Endothelial cell of umbilical vein (primary cell): ENCODE measurements around the gene HOXA11. TPM values are rescaled to one million over a fixed set of nuclear protein-coding genes. Genes with fewer than 3 reads are reported as not detected.

Experiments
- BruUV-seq: library from RNA; stranded (reverse); fragments of 400-500 nt; replicated peaks from 2 replicates; lab custom pipeline; 2021; lab: Mats Ljungman, UMichigan
- CTCF ChIA-PET: fragments of 300-600, 350-600 bp; sonication (Branson Sonifier 250); formaldehyde crosslinking; loops from one replicate; lab custom pipeline; 2021; ENCODE audit warnings: antibody characterized with exemption, inconsistent platforms; lab: Charles Lee
- POLR2A ChIA-PET: fragments of 300-600, 350-600 bp; sonication (Branson Sonifier 250); formaldehyde crosslinking; loops from one replicate; lab custom pipeline; 2021; ENCODE audit warnings: antibody characterized with exemption, inconsistent platforms; lab: Charles Lee
- DNase-seq: peaks from one replicate; pipeline ENCODE4 v3.0.0-alpha.2; 2011; ENCODE audit warnings: low read depth, low spot score
- FAIRE-seq: peaks from 2 replicates; lab custom pipeline; 2011; peaks lifted over from hg19 to GRCh38; lab: Jason Lieb, UNC
- H2AFZ ChIP-seq: 2 replicates; pipeline ENCODE4 v1.6.0; 2012; ENCODE audit warnings: low read depth, low read length, control low read depth, inconsistent platforms
- H3K27ac ChIP-seq: 2 replicates; pipeline ENCODE4 v1.5.1; 2011; ENCODE audit warnings: low read depth, mild to moderate bottlenecking, control low read depth, low read length, moderate library complexity; ENCODE audit not compliant: insufficient read depth
- H3K27me3 ChIP-seq, 2 experiments: 2 replicates each; pipeline versions ENCODE4 v1.6.0 to v1.6.1; 2011; ENCODE audit warnings: low read length in 2 of 2, mixed read lengths in 1 of 2; ENCODE audit not compliant: control insufficient read depth in 2 of 2, insufficient read depth in 2 of 2
- H3K36me3 ChIP-seq, 2 experiments: 2 replicates in 1 of 2; 3 replicates in 1 of 2; pipeline ENCODE4 v1.5.1; 2011; ENCODE audit warnings: low read length in 2 of 2, mild to moderate bottlenecking in 1 of 2, moderate library complexity in 1 of 2; ENCODE audit not compliant: control insufficient read depth in 2 of 2, insufficient read depth in 2 of 2; ENCODE audit errors: extremely low read depth in 1 of 2
- H3K4me1 ChIP-seq: 3 replicates; pipeline ENCODE4 v1.5.1; 2011; ENCODE audit warnings: mild to moderate bottlenecking, low read length; ENCODE audit not compliant: control insufficient read depth, insufficient read depth; ENCODE audit errors: extremely low read depth
- H3K4me2 ChIP-seq: 2 replicates; pipeline ENCODE4 v1.6.1; 2011; ENCODE audit warnings: low read length, control low read depth, mixed read lengths; ENCODE audit not compliant: insufficient read depth
- H3K4me3 ChIP-seq, 3 experiments: fragments of 200-600 bp in 1 of 3; sonication (generic), shearing (Covaris generic) in 1 of 3; replicated peaks in 1 of 3; 2 replicates each; pipeline ENCODE4 v1.5.1; 2011 to 2016; ENCODE audit warnings: control low read depth in 3 of 3, low read length in 3 of 3, mild to moderate bottlenecking in 2 of 3, inconsistent platforms in 1 of 3, low read depth in 1 of 3, moderate library complexity in 1 of 3; ENCODE audit not compliant: insufficient read depth in 1 of 3
- H3K79me2 ChIP-seq: 2 replicates; pipeline ENCODE4 v1.6.0; 2012; ENCODE audit warnings: low read length, inconsistent platforms; ENCODE audit not compliant: control insufficient read depth, insufficient read depth
- H3K9ac ChIP-seq: replicated peaks from 2 replicates; pipeline ENCODE3; 2011; ENCODE audit warnings: low read length, control low read depth; ENCODE audit not compliant: insufficient read depth; ENCODE audit errors: extremely low read depth
- H3K9me1 ChIP-seq: replicated peaks from 3 replicates; pipeline ENCODE4 v1.6.0; 2011; ENCODE audit warnings: mild to moderate bottlenecking, low read length; ENCODE audit not compliant: control insufficient read depth, insufficient read depth; ENCODE audit errors: extremely low read depth
- H3K9me3 ChIP-seq: replicated peaks from 2 replicates; pipeline ENCODE4 v1.5.1; 2012; ENCODE audit warnings: low read length, inconsistent platforms; ENCODE audit not compliant: control insufficient read depth, insufficient read depth
- H4K20me1 ChIP-seq: replicated peaks from 2 replicates; pipeline ENCODE3; 2011; ENCODE audit warnings: mild to moderate bottlenecking, low read length; ENCODE audit not compliant: control insufficient read depth, insufficient read depth; ENCODE audit errors: extremely low read depth
- EZH2 ChIP-seq: IDR thresholded peaks from 2 replicates; pipeline ENCODE4 v1.6.1; 2012; ENCODE audit warnings: borderline replicate concordance, low read depth, mild to moderate bottlenecking, moderate library complexity, low read length, inconsistent platforms; ENCODE audit not compliant: severe bottlenecking
- FOS ChIP-seq: IDR thresholded peaks from 2 replicates; pipeline ENCODE4 v1.6.1; 2011; ENCODE audit warnings: mild to moderate bottlenecking, low read length, moderate library complexity, borderline replicate concordance; ENCODE audit not compliant: insufficient read depth
- GATA2 ChIP-seq: IDR thresholded peaks from 2 replicates; pipeline ENCODE4 v1.7.0; 2011; ENCODE audit warnings: low read depth, mild to moderate bottlenecking, moderate library complexity, mixed read lengths, low read length; ENCODE audit not compliant: insufficient read length, insufficient read depth
- MAX ChIP-seq: IDR thresholded peaks from 2 replicates; pipeline ENCODE4 v1.6.1; 2011; ENCODE audit not compliant: insufficient read depth, insufficient read length
- MYC ChIP-seq: IDR thresholded peaks from one replicate; pipeline ENCODE4 v1.6.1; 2011; ENCODE audit warnings: mild to moderate bottlenecking, low read depth, low read length
- POLR2A ChIP-seq: IDR thresholded peaks from 2 replicates; pipeline ENCODE4 v1.6.1; 2012; ENCODE audit warnings: low read depth, mild to moderate bottlenecking, control low read depth, low read length
- POLR2AphosphoS5 ChIP-seq: IDR thresholded peaks from 2 replicates; pipeline ENCODE4 v1.6.1; 2012; ENCODE audit warnings: low read depth, mild to moderate bottlenecking, control low read depth, low read length, moderate library complexity; ENCODE audit not compliant: insufficient read depth
- dilution Hi-C: fragments of 300-500 bp; cut with MboI; formaldehyde crosslinking; loops from one replicate; pipeline ENCODE4 v1.15.0; 2019; ENCODE audit warnings: low sequenced_read_pairs; ENCODE audit not compliant: extremely low pct_ligation_motif_present
- intact Hi-C: fragments of 100-400 bp; cut with micrococcal nuclease; formaldehyde crosslinking; loops from one replicate; pipeline ENCODE4 v1.10.0; 2022
- polyA plus RNA-seq, 4 experiments: library from polyadenylated mRNA; depleted of rRNA in 3 of 4; stranded (reverse) in 3 of 4; unstranded in 1 of 4; fragments of >200 nt; gene quantifications; 2 replicates each; pipeline versions ENCODE4 v1.2.1 to v1.2.3, GENCODE V29; 2011 to 2012; ENCODE audit warnings: missing spikeins in 1 of 4
- total RNA-seq: library from RNA; stranded (reverse); gene quantifications from 2 replicates; pipeline ENCODE4 v1.2.3, GENCODE V29; 2021
- TF ChIP-seq, protein P1 (sequence below), 2 donors: IDR thresholded peaks; 1 replicate in 1 of 2; 2 replicates in 1 of 2; pipeline ENCODE4 v1.5.1; 2011; ENCODE audit warnings: low read length in 2 of 2, mild to moderate bottlenecking in 2 of 2, moderate library complexity in 2 of 2, control low read depth in 1 of 2, inconsistent platforms in 1 of 2, low read depth in 1 of 2; ENCODE audit not compliant: insufficient read depth in 1 of 2; ENCODE audit errors: extremely low read depth in 1 of 2

The HOXA11 gene
- total and polyA plus RNA-seq, 2 donors (not counting 3 experiments of a cell fraction or from before 2014, with no cell fraction given) = 10.4 to 16.7 TPM

DNA sequence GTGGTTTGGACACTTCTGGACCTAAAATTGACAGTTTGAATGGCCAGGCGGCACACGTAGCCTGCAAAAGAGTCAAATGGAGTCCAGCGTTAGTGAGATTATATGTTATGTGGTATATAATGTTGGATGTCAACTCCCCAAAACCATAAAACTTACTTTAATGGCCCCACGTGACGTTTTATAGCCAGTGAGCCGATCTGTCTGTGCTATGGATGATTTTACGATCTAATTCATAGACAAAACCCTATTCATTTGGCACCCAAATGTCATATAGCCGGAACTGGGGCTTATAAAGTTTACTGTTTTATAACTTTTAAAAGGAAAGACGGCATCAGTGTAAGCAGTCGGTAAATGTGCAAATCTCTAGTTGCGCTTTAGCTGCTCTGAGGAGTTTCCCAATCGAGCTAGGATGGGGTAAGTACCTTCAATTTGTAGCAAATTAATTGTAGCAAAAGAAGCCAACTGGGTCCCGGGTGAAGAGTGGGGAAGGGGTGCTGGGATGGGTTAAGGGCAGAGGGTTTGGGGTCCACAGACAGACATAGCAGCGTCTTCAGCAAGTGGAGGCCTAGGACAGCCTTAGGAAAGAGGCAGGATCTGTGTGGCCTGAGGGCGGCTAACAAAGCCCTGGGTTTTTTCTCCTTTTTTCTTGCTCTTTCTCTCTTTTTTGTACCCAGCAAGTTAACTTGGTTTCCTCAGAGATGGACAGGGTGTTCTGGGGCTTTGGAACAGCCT is 44.7 kb downstream of the HOXA11 start:
- Histone ChIP-seq H3K36me3 (peaks cover 0 to 13% of the 10 kb centered on the region in 2 experiments), H3K79me2 (peaks cover 91% of the 10 kb centered on the region), H3K9me3 (no peaks in the 10 kb centered on the region), H3K4me1 (peaks cover 77% of the 10 kb centered on the region), H2AFZ (no peak overlapping the region), H3K4me3 (peak overlapping the region in 2 of 3 experiments; percentile 12 to 13), H3K4me2 (peak overlapping the region; percentile 92), H3K27ac (peak overlapping the region; percentile 82), H3K9ac (peak overlapping the region; percentile 84), H3K27me3 (no peaks in the 10 kb centered on the region), H3K9me1 (no peaks in the 10 kb centered on the region), H4K20me1 (no peaks in the 10 kb centered on the region)
- dilution Hi-C loops = no loop called here
- TF ChIP-seq POLR2A (peak; percentile 3), MYC (no peak), GATA2 (no peak)
- CTCF ChIA-PET = interaction anchor here (0.5 to 7.0 kb wide), 15 partner anchors 8 to 768 kb away, joined by 3 to 68 read pairs (median 4); partner anchors contain the start of gene HOXA7
- FAIRE-seq (peak; percentile 60), DNase-seq (no peak)
- POLR2A ChIA-PET = interaction anchor here (0.6 to 2.2 kb wide), 3 partner anchors 10 to 277 kb away, joined by 3 to 7 read pairs (median 4); partner anchors contain the start of gene HOXA3
- intact Hi-C loops = loop anchor here (5.0 kb wide), 2 partner anchors 638 to 688 kb away; no protein-coding TSS in a partner anchor
- no TSS peak for BruUV-seq

DNA sequence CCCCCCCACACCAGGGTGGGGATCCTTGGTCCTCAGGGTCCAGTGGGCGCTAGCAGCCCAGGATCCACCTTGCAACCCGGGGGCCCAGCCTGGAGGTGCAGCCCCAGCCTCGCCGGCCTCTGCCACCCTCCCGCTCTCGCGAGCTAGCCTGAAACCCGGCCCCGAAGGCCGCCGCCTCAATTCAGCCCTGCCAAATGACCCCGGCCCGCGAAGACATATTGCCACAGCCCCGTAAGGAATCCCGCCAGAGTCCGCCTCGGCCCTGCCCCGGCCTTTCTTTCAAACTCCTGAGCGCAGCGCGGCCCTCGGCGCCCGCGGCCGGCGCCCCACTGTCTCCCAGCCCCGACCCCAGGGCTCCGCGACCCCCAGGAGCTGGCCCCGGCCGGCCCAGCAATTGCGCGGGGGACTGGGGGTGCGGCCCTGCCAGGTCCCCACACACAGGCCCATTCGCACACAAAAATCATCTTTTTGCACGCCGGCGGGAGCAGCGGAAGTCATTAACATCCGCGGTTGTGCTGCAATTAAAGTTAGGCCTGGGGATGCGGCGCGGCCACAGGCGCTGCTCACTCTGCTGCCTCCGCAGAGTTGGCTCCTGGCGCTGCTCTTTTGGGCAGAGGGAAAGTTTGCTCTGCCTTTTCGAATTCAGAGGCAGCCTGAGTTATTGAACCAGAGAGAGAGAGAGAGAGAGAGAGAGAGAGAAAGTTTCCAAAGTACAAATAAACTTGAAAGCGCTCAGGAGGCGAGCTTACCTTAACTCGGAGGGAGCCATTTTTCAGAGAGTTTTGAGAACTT is 45.5 kb downstream of the HOXA11 start:
- H3K4me2 ChIP-seq = peak overlapping the region; percentile 92
- dilution Hi-C loops = no loop called here
- H3K4me3 ChIP-seq = peak overlapping the region; percentile 6 to 24 (median 12)
- DNase-seq (no peak), FAIRE-seq (no peak)
- no peaks in the 10 kb centered on the region for H3K27me3 ChIP-seq
- H3K36me3 ChIP-seq = peaks cover 0 to 7% of the 10 kb centered on the region in 2 experiments
- H3K79me2 ChIP-seq = peaks cover 89% of the 10 kb centered on the region
- H4K20me1 ChIP-seq = no peaks in the 10 kb centered on the region
- H3K9me3 ChIP-seq = no peaks in the 10 kb centered on the region
- POLR2A ChIA-PET = interaction anchor here (0.6 to 2.2 kb wide), 2 partner anchors 13 to 276 kb away, joined by 4 to 7 read pairs; partner anchors contain the start of gene HOXA3
- intact Hi-C loops = loop anchor here (5.0 kb wide), 2 partner anchors 637 to 687 kb away; no protein-coding TSS in a partner anchor
- peaks cover 79% of the 10 kb centered on the region for H3K4me1 ChIP-seq
- BruUV-seq = no TSS peak
- no peak overlapping the region for H2AFZ ChIP-seq
- TF ChIP-seq GATA2 (no peak), EZH2 (no peak), FOS (no peak), POLR2A (no peak), POLR2AphosphoS5 (no peak), MAX (no peak)
- TF ChIP-seq, protein P1, sequence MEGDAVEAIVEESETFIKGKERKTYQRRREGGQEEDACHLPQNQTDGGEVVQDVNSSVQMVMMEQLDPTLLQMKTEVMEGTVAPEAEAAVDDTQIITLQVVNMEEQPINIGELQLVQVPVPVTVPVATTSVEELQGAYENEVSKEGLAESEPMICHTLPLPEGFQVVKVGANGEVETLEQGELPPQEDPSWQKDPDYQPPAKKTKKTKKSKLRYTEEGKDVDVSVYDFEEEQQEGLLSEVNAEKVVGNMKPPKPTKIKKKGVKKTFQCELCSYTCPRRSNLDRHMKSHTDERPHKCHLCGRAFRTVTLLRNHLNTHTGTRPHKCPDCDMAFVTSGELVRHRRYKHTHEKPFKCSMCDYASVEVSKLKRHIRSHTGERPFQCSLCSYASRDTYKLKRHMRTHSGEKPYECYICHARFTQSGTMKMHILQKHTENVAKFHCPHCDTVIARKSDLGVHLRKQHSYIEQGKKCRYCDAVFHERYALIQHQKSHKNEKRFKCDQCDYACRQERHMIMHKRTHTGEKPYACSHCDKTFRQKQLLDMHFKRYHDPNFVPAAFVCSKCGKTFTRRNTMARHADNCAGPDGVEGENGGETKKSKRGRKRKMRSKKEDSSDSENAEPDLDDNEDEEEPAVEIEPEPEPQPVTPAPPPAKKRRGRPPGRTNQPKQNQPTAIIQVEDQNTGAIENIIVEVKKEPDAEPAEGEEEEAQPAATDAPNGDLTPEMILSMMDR (IDR thresholded peaks at IDR 0.05; ENCODE audit: extremely low read depth in 1 of 2, insufficient read depth in 1 of 2, low read depth in 1 of 2, low read length in 2 of 2) = no peak
- CTCF ChIA-PET = interaction anchor here (0.5 to 3.4 kb wide), 10 partner anchors 9 to 767 kb away, joined by 3 to 15 read pairs (median 4); partner anchors contain the start of gene HOXA7
- H3K9ac ChIP-seq = peak overlapping the region; percentile 84
- no peaks in the 10 kb centered on the region for H3K9me1 ChIP-seq
- peak overlapping the region; percentile 82 for H3K27ac ChIP-seq
